GM12874 (cell line): ENCODE data around the gene ADCK1.

Experiments used
- TF ChIP-seq, protein P1 (sequence below): IDR thresholded peaks from 2 replicates; pipeline ENCODE4 v1.5.1; 2011; ENCODE audit warnings: low read depth, mild to moderate bottlenecking, control low read depth, low read length, moderate library complexity; ENCODE audit not compliant: insufficient read depth

Gene ADCK1

GRCh38 chr14:77864085-77864484 is 64.2 kb downstream of the ADCK1 start:
- TF ChIP-seq, protein P1, sequence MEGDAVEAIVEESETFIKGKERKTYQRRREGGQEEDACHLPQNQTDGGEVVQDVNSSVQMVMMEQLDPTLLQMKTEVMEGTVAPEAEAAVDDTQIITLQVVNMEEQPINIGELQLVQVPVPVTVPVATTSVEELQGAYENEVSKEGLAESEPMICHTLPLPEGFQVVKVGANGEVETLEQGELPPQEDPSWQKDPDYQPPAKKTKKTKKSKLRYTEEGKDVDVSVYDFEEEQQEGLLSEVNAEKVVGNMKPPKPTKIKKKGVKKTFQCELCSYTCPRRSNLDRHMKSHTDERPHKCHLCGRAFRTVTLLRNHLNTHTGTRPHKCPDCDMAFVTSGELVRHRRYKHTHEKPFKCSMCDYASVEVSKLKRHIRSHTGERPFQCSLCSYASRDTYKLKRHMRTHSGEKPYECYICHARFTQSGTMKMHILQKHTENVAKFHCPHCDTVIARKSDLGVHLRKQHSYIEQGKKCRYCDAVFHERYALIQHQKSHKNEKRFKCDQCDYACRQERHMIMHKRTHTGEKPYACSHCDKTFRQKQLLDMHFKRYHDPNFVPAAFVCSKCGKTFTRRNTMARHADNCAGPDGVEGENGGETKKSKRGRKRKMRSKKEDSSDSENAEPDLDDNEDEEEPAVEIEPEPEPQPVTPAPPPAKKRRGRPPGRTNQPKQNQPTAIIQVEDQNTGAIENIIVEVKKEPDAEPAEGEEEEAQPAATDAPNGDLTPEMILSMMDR, result no peak

GRCh38 chr14:77864580-77864979 is 64.7 kb downstream of the ADCK1 start:
- TF ChIP-seq, protein P1, result no peak

DNA sequence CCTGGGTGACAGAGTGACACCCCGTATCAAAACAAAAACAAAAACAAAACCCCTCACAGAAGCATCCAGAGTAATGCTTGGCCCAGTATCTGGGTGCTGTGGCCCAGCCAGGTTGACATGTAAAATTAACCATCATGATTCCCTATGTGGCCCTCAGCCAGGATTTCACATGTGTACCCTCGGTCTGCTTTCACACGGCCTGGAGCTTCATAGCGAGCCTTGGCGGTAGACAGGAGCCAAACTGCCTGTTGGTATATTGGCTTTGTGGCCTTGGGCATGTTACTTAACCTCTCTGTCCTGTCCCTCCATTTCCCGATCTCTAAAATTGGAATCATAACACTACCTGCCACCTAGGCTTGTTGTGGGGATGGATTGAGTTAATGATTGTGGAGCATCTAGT is 65.5 kb downstream of the ADCK1 start:
- TF ChIP-seq, protein P1, result no peak

- TF ChIP-seq, protein P1, result no peak
Observed at GRCh38 chr14:77866932-77867331, 67.0 kb downstream of the ADCK1 start.

- TF ChIP-seq, protein P1, result no peak
Observed at GRCh38 chr14:77867476-77867875, 67.6 kb downstream of the ADCK1 start.

DNA sequence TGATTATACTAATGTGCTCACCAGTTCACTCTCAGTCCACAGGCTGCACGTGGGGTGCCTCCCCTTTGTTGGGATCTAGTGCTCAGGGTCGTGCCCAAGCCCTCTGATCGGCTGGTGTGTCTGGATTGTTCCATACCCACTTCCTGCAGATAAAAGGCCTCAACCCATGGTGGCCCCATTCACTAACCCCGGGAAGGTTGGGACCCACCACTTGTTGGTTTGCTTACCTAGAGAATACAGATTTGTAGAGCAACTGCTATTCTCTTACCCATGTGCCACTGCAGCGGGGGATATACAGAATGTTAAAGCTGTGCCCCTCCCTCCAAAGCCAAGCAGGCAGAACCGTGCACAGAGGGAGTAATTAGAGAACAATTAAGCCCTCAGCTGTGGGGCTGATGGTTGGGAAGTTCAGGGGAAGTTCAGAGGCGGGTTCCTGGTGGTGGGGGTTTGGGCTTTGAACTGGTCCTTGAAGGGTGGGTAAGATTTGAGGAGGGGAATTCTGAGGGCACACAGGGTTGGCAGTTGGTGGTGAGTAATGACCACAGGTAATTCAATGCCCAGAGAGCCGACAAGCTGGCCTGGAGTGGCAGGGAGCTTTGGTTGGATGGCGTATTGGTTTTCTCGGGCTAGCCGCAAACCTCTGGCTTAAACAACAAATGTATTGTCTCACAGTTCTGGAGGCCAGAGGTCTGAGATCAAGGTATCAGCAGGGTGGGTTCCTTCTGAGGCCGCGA is 68.8 kb downstream of the ADCK1 start:
- TF ChIP-seq, protein P1, result no peak

GRCh38 chr14:77869340-77869739 is 69.4 kb downstream of the ADCK1 start:
- TF ChIP-seq, protein P1, result no peak
